Lower lobe of right lung (tissue), 2 donors: ENCODE results near the gene CACNA1C. TPM values are rescaled to one million over a fixed set of nuclear protein-coding genes. Genes with fewer than 3 reads are reported as not detected.

Experiments
- ATAC-seq, 2 donors: fragments of 200-7000 bp; cut with Tn5 transposase; one replicate each; pipeline ENCODE4 v1.9.1; 2020 to 2022; ENCODE audit warnings: mild to moderate bottlenecking in 2 of 2, moderate library complexity in 2 of 2
- DNase-seq: peaks from one replicate; pipeline ENCODE4 v3.0.0-alpha.2; 2020
- H3K27ac ChIP-seq: fragments of 200-600 bp; one replicate; pipeline ENCODE4 v1.8.0; 2022
- H3K27me3 ChIP-seq: fragments of 200-600 bp; one replicate; pipeline ENCODE4 v1.8.0; 2022; ENCODE audit warnings: low read depth
- H3K36me3 ChIP-seq: fragments of 200-600 bp; one replicate; pipeline ENCODE4 v1.8.0; 2022; ENCODE audit warnings: mild to moderate bottlenecking
- H3K4me1 ChIP-seq: fragments of 200-600 bp; one replicate; pipeline ENCODE4 v1.8.0; 2022
- H3K4me3 ChIP-seq: fragments of 200-600 bp; one replicate; pipeline ENCODE4 v1.8.0; 2022; ENCODE audit warnings: mild to moderate bottlenecking
- H3K9me3 ChIP-seq: fragments of 200-600 bp; one replicate; pipeline ENCODE4 v1.8.0; 2022
- CTCF ChIP-seq: fragments of 200-600 bp; IDR thresholded peaks from one replicate; pipeline ENCODE4 v1.8.0; 2022; ENCODE audit warnings: antibody characterized with exemption, mild to moderate bottlenecking
- intact Hi-C: fragments of 100-400 bp; cut with DNase I; formaldehyde crosslinking; loops from one replicate; pipeline ENCODE4 v1.11.0; 2022
- total RNA-seq: library from RNA; stranded (reverse); fragmentation: NEBNext Ultra II Directional; extraction: Animal tissue kit (Norgen Biotek cat#: 25700); gene quantifications from one replicate; pipeline ENCODE4 v1.2.1, GENCODE V29; 2021
- donor health status: DM: no; HTN: yes; CAD: no; lungs with severe emphysema.

The CACNA1C gene
- total RNA-seq, 1 donor from 2014 or later = 8.4 TPM

DNA sequence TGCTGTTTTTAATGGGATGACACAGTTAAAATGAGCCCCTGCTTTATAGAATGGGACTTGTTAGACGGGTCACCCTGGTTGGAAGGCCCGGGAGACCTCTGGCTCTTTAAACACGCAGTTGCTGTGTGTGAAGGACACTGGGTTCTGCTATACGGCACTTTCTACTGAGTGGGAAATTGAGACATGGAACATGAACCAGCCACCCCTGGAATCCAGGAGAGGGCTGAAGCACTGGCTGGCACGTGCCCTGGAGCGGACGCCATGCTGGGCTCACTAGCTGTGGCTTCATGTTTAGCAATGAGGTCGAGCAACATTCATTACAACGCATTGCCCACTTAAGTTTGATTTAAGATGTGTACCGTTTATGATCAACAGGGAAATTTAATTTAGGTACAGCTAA lies 23.9 kb downstream of the CACNA1C start:
- ATAC-seq = no peak
- Histone ChIP-seq H3K4me3 (no peak overlapping the region), H3K4me1 (peaks cover 5% of the 10 kb centered on the region), H3K27me3 (no peaks in the 10 kb centered on the region), H3K9me3 (no peaks in the 10 kb centered on the region), H3K27ac (peak overlapping the region; percentile 34), H3K36me3 (no peaks in the 10 kb centered on the region)
- no peak for TF ChIP-seq CTCF
- DNase-seq = no peak
- intact Hi-C loops = no loop called here

DNA sequence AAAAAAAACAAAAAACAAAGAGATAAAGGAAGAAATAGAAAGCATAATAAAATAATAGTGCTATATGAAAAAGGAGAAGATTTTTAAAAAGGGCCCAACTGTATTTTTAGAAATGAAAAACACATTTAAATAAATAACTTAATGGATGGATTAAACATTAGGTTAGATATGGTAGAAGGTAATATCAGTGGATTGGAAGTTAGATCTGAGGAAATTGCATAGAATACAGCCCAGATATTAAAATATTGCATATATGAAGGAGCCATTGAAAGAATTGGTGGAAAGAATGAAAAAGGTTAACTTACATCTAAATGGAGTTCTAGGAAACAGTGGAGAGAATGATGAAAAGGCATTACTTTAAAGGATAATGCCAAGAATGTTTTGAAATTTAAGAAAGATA lies 27.8 kb downstream of the CACNA1C start:
- TF ChIP-seq CTCF = no peak
- no peaks in the 10 kb centered on the region for H3K9me3 ChIP-seq
- H3K36me3 ChIP-seq = no peaks in the 10 kb centered on the region
- ATAC-seq (no peak), DNase-seq (no peak)
- H3K27ac ChIP-seq = no peak overlapping the region
- no peak overlapping the region for H3K4me3 ChIP-seq
- intact Hi-C loops = no loop called here
- H3K4me1 ChIP-seq = no peaks in the 10 kb centered on the region
- no peaks in the 10 kb centered on the region for H3K27me3 ChIP-seq

DNA sequence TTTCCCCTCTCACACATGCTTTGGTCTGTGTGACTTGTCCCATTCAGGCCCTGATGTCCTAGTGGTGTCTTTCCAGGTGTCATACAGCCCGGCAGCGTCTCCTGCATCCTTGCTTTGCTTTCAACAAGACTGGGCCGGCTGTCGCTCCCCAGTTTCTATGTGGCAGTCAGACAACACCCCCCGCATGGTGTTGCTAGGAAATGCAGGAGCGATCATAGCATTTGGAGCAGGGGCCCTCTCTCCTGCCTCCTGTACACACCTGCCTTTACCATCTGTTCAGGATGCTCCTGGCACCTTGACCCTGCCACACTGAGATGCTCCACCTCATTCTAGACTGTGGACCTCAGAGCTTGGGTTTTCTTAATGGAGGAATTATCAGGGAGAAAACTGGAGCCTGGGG lies 29.5 kb downstream of the CACNA1C start:
- H3K27ac ChIP-seq = no peak overlapping the region
- H3K36me3 ChIP-seq = no peaks in the 10 kb centered on the region
- H3K27me3 ChIP-seq = no peaks in the 10 kb centered on the region
- no peak overlapping the region for H3K4me3 ChIP-seq
- H3K4me1 ChIP-seq = peaks cover 3% of the 10 kb centered on the region
- intact Hi-C loops = no loop called here
- TF ChIP-seq CTCF = no peak
- no peaks in the 10 kb centered on the region for H3K9me3 ChIP-seq
- ATAC-seq (no peak), DNase-seq (no peak)

DNA sequence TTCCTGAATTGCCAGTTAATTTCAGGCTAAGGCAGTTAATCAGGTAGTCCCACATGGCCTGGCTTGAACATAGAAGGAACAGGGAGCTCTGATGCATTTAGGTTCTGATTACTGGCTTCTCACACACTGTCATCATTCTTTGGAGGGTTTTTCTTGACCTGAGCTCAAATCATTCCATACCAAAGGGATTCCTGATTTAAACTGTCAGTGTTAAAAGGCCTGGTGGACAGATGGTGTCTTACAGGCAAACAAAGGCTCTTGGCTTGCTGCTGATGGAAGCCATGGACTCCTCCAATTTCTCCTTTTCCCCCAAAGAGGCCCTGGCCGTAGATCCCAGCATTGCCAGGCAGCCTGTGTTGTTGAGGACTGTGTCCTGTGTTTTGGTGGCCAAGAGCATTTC lies 30.2 kb downstream of the CACNA1C start:
- no peak for ATAC-seq
- no peak for TF ChIP-seq CTCF
- H3K36me3 ChIP-seq = no peaks in the 10 kb centered on the region
- H3K27me3 ChIP-seq = no peaks in the 10 kb centered on the region
- intact Hi-C loops = no loop called here
- H3K4me1 ChIP-seq = peaks cover 3% of the 10 kb centered on the region
- DNase-seq = no peak
- H3K4me3 ChIP-seq = no peak overlapping the region
- H3K27ac ChIP-seq = no peak overlapping the region
- H3K9me3 ChIP-seq = no peaks in the 10 kb centered on the region

DNA sequence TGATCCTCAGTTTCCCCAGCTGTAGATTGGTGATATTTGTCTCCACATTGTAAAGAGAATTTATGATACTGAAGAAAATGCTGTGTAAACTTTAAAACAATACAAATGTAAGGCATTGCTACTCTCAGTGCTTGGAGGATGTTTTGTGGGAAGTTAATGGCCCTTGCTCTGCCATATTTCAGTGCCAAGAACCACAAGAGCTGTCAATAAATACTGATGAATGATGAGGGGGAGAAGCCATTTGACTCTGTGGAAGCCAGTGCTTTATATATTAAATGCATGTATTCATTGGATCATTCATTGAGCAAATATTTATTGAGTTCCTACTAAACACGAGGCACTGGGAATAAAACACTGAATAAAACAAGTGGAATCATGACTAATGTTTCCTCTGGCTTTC lies 30.8 kb downstream of the CACNA1C start:
- Histone ChIP-seq H3K4me3 (no peak overlapping the region), H3K27ac (no peak overlapping the region), H3K4me1 (peaks cover 3% of the 10 kb centered on the region), H3K36me3 (no peaks in the 10 kb centered on the region), H3K27me3 (no peaks in the 10 kb centered on the region), H3K9me3 (no peaks in the 10 kb centered on the region)
- intact Hi-C loops = no loop called here
- TF ChIP-seq CTCF = no peak
- no peak for DNase-seq
- no peak for ATAC-seq
